Testis (tissue), 2 donors: ENCODE results near the gene RPL32.

ENCODE experiments used
- CTCF ChIP-seq, 3 experiments: fragments of 450-650 bp in 2 of 3; fragments of 200-600 bp in 1 of 3; sonication (generic) in 1 of 3; IDR thresholded peaks; one replicate each; pipeline ENCODE4 v1.5.1; 2016 to 2019; ENCODE audit warnings: antibody characterized with exemption in 3 of 3, mild to moderate bottlenecking in 2 of 3, moderate library complexity in 1 of 3
- POLR2A ChIP-seq: fragments of 450-650 bp; IDR thresholded peaks from one replicate; pipeline ENCODE4 v1.6.1; 2017; ENCODE audit warnings: antibody characterized with exemption, mild to moderate bottlenecking, moderate library complexity

- TF ChIP-seq CTCF (IDR thresholded peaks at IDR 0.05) (no peak), POLR2A (no peak)
Measured at GRCh38 chr3:12886106-12886679, 44.8 kb upstream of the RPL32 start.
